ENCODE results near the gene EML1.

GRCh38 chr14:99837822-99838221 is 44.6 kb downstream of the EML1 start:
- TF ChIP-seq ESRRA (CRISPR knock-in tag; IDR thresholded peaks at IDR 0.05; ENCODE audit: borderline replicate concordance) (no peak), ZBTB21 (CRISPR knock-in tag; IDR thresholded peaks at IDR 0.05; ENCODE audit: borderline replicate concordance) (no peak), CTCF (IDR thresholded peaks at IDR 0.05) (no peak), MAX (CRISPR knock-in tag; IDR thresholded peaks at IDR 0.05) (no peak), NR1H2 (CRISPR knock-in tag; IDR thresholded peaks at IDR 0.05) (no peak), E2F4 (CRISPR knock-in tag; IDR thresholded peaks at IDR 0.05; ENCODE audit: borderline replicate concordance, low read depth) (no peak), CREB1 (CRISPR knock-in tag; IDR thresholded peaks at IDR 0.05) (no peak), IRF2 (CRISPR knock-in tag; IDR thresholded peaks at IDR 0.05; ENCODE audit: borderline replicate concordance, low read depth) (no peak), TEAD4 (CRISPR knock-in tag; IDR thresholded peaks at IDR 0.05) (no peak), ATF2 (CRISPR knock-in tag; IDR thresholded peaks at IDR 0.05; ENCODE audit: borderline replicate concordance, low read depth) (no peak), NFYB (CRISPR knock-in tag; conservative IDR thresholded peaks at IDR 0.05; ENCODE audit: low read depth) (no peak), HMGXB4 (CRISPR knock-in tag; IDR thresholded peaks at IDR 0.05) (no peak), ETV6 (CRISPR knock-in tag; IDR thresholded peaks at IDR 0.05) (no peak), GTF2I (CRISPR knock-in tag; conservative IDR thresholded peaks at IDR 0.05) (no peak)

Measured in WTC11 (cell line).